K562 (cell line): ENCODE data around the gene NUP43. TPM values are rescaled to one million over a fixed set of nuclear protein-coding genes. Genes with fewer than 3 reads are reported as not detected.
A peak's percentile ranks its signal among the peaks of the same experiment; 100 is the strongest.

Experiments
- BDP1 ChIP-seq: IDR thresholded peaks from 3 replicates; pipeline ENCODE4 v1.6.1; 2011; ENCODE audit not compliant: insufficient read length, insufficient read depth
- CBX2 ChIP-seq: fragments of 200-600 bp; sonication (generic); IDR thresholded peaks from one replicate; pipeline ENCODE4 v1.6.1; 2012; ENCODE audit warnings: mild to moderate bottlenecking, low read length, inconsistent platforms; ENCODE audit not compliant: insufficient read depth, poor library complexity, severe bottlenecking
- CEBPB ChIP-seq: fragments of 450-650 bp; IDR thresholded peaks from 2 replicates; pipeline ENCODE4 v1.6.1; 2016; ENCODE audit warnings: missing genetic modification characterization, missing compliant biosample characterization
- CEBPG ChIP-seq, 3 experiments: fragments of 200-800 bp in 1 of 3; sonication (Bioruptor generic) in 1 of 3; sonication (generic) in 1 of 3; formaldehyde crosslinking in 1 of 3; IDR thresholded peaks in 2 of 3; conservative IDR thresholded peaks in 1 of 3; 2 replicates each; pipeline versions ENCODE4 v1.6.1 to v1.8.0; 2016 to 2022; ENCODE audit warnings: missing compliant biosample characterization in 2 of 3, missing genetic modification characterization in 2 of 3, mild to moderate bottlenecking in 1 of 3, missing genetic modification reagents in 1 of 3
- E2F4 ChIP-seq: sonication (generic); formaldehyde crosslinking; IDR thresholded peaks from 2 replicates; pipeline ENCODE4 v1.8.0; 2022; ENCODE audit warnings: mild to moderate bottlenecking, low read depth, missing genetic modification reagents
- ELK3 ChIP-seq: fragments of 450-650 bp; formaldehyde crosslinking; IDR thresholded peaks from 2 replicates; pipeline ENCODE4 v1.4.0; 2020; ENCODE audit warnings: mild to moderate bottlenecking
- EP400 ChIP-seq: fragments of 450-650 bp; IDR thresholded peaks from 2 replicates; pipeline ENCODE4 v1.6.1; 2017; ENCODE audit warnings: antibody characterized with exemption, mild to moderate bottlenecking, moderate library complexity
- HMG20B ChIP-seq: fragments of 250-450 bp; sonication (Bioruptor Pico); IDR thresholded peaks from 2 replicates; pipeline ENCODE4 v1.5.0; 2021; ENCODE audit warnings: mild to moderate bottlenecking
- MEIS2 ChIP-seq: fragments of 450-650 bp; IDR thresholded peaks from 2 replicates; pipeline ENCODE4 v1.6.1; 2014; ENCODE audit warnings: mild to moderate bottlenecking; ENCODE audit not compliant: partially characterized antibody
- MTA2 ChIP-seq: fragments of 450-650 bp; IDR thresholded peaks from 2 replicates; pipeline ENCODE4 v1.6.1; 2016; ENCODE audit warnings: low read depth
- NFE2 ChIP-seq: IDR thresholded peaks from 2 replicates; pipeline ENCODE4 v1.6.1; 2014; ENCODE audit warnings: antibody characterized with exemption, low read depth
- POLR2B ChIP-seq: fragments of 450-650 bp; IDR thresholded peaks from 2 replicates; pipeline ENCODE4 v1.6.1; 2018; ENCODE audit warnings: low read depth; ENCODE audit not compliant: partially characterized antibody
- POLR2G ChIP-seq: fragments of 200-400 bp; formaldehyde crosslinking; IDR thresholded peaks from 2 replicates; pipeline ENCODE4 v1.6.1; 2017; ENCODE audit warnings: low read depth, mild to moderate bottlenecking, antibody characterized with exemption, low read length, moderate library complexity
- RB1 ChIP-seq: fragments of 450-650 bp; IDR thresholded peaks from 2 replicates; pipeline ENCODE4 v1.6.1; 2017; ENCODE audit warnings: low read depth, mild to moderate bottlenecking
- RCOR1 ChIP-seq, 2 experiments: IDR thresholded peaks; 2 replicates each; pipeline ENCODE4 v1.6.1; 2012; ENCODE audit warnings: low read depth in 2 of 2, low read length in 2 of 2, borderline replicate concordance in 1 of 2, improper control_type of control experiment in 1 of 2
- SMAD4 ChIP-seq: fragments of 250-450 bp; sonication (Bioruptor Pico); conservative IDR thresholded peaks from 2 replicates; pipeline ENCODE4 v1.8.0; 2021; ENCODE audit warnings: inconsistent platforms, mild to moderate bottlenecking, moderate library complexity
- TEAD1 ChIP-seq, 2 experiments: fragments of 450-650 bp in 1 of 2; sonication (generic) in 1 of 2; formaldehyde crosslinking; IDR thresholded peaks; 2 replicates each; pipeline versions ENCODE4 v1.4.0 to v1.8.0; 2020 to 2022; ENCODE audit warnings: mild to moderate bottlenecking in 2 of 2, missing genetic modification reagents in 1 of 2
- YY1 ChIP-seq, 3 experiments: IDR thresholded peaks; 2 replicates each; pipeline ENCODE4 v1.6.1; 2011; ENCODE audit warnings: low read length in 2 of 3, mild to moderate bottlenecking in 2 of 3, moderate library complexity in 2 of 3, borderline replicate concordance in 1 of 3, control low read depth in 1 of 3, low read depth in 1 of 3; ENCODE audit not compliant: insufficient read depth in 3 of 3, insufficient replicate concordance in 2 of 3, control insufficient read depth in 1 of 3, insufficient read length in 1 of 3; ENCODE audit errors: extremely low read depth in 1 of 3
- ZBTB5 ChIP-seq: fragments of 450-650 bp; IDR thresholded peaks from 2 replicates; pipeline ENCODE4 v1.6.1; 2017; ENCODE audit warnings: antibody characterized with exemption
- ZBTB9 ChIP-seq: fragments of 450-650 bp; formaldehyde crosslinking; IDR thresholded peaks from 2 replicates; pipeline ENCODE4 v1.4.0; 2020; ENCODE audit warnings: mild to moderate bottlenecking, moderate library complexity
- ZNF143 ChIP-seq: sonication (generic); formaldehyde crosslinking; IDR thresholded peaks from 2 replicates; pipeline ENCODE4 v1.9.0; 2022; ENCODE audit warnings: mild to moderate bottlenecking, missing genetic modification reagents
- ZNF197 ChIP-seq: fragments of 200-800 bp; sonication (Bioruptor generic); IDR thresholded peaks from 2 replicates; pipeline ENCODE4 v1.6.1; 2016; ENCODE audit warnings: low read depth, missing genetic modification characterization, missing compliant biosample characterization
- polyA plus RNA-seq, 8 experiments: library from polyadenylated mRNA; depleted of rRNA in 4 of 8; stranded (reverse) in 5 of 8; unstranded in 3 of 8; fragments of >200 nt; fragmentation: Nextera tagmentation in 2 of 8; fragmentation: Illumina TruSeq in 1 of 8; extraction: Ambion mirVana in 2 of 8; extraction: Trizol in 1 of 8; gene quantifications; 2 replicates each; pipeline versions ENCODE4 v1.2.1 to v1.2.3, GENCODE V29; 2011 to 2014; ENCODE audit warnings: inconsistent platforms in 1 of 8, missing spikeins in 1 of 8
- total RNA-seq, 7 experiments: library from RNA; depleted of rRNA in 6 of 7; stranded (reverse); fragments of >200 nt in 6 of 7; fragmentation: Illumina TruSeq in 2 of 7; extraction: Trizol in 2 of 7; gene quantifications; 2 replicates each; pipeline versions ENCODE4 v1.2.1 to v1.2.3, GENCODE V29; 2011 to 2021; ENCODE audit warnings: low replicate concordance in 1 of 7

The NUP43 gene
- total and polyA plus RNA-seq, 9 of the 15 experiments (the other 6 are each of a cell fraction or from before 2014, with no cell fraction given): 28.9 to 136 (median 67.4) TPM

- TF ChIP-seq CEBPG (CRISPR knock-in tag; IDR thresholded peaks at IDR 0.05): 0 out of 2 replicates have a peak, but pooled peaks have one; percentile 18
- TF ChIP-seq CEBPG (tag; conservative IDR thresholded peaks at IDR 0.05 in 1 of 2, IDR thresholded peaks at IDR 0.05 in 1 of 2): no peak
- TF ChIP-seq E2F4 (CRISPR knock-in tag): no peak; the same call in 1 of the 2 replicates
- no peak for TF ChIP-seq CBX2
- no peak for TF ChIP-seq ELK3 (CRISPR knock-in tag)
- no peak for TF ChIP-seq BDP1
- TF ChIP-seq MTA2: no peak
- peak; percentile 30; the same call in 1 of the 2 replicates for TF ChIP-seq ZBTB9 (CRISPR knock-in tag)
- TF ChIP-seq RB1: no peak; the same call in 1 of the 2 replicates
- TF ChIP-seq ZNF197 (CRISPR knock-in tag): no peak
- TF ChIP-seq TEAD1 (CRISPR knock-in tag; IDR thresholded peaks at IDR 0.05): peak in 1 of 2 experiments; percentile 36; a peak in 2 of 4 replicates
- TF ChIP-seq CEBPB (tag): no peak
- TF ChIP-seq RCOR1 (IDR thresholded peaks at IDR 0.05; ENCODE audit: borderline replicate concordance in 1 of 2, low read depth in 2 of 2, low read length in 2 of 2): peak; percentile 82 to 97; a peak in 3 of 4 replicates
- no peak for TF ChIP-seq NFE2
- no peak for TF ChIP-seq POLR2G
- TF ChIP-seq HMG20B: no peak
- peak; percentile 34 for TF ChIP-seq MEIS2
- TF ChIP-seq POLR2B: no peak
- TF ChIP-seq EP400: no peak
- peak in 1 of 3 experiments; percentile 62 for TF ChIP-seq YY1 (IDR thresholded peaks at IDR 0.05; ENCODE audit: borderline replicate concordance in 1 of 3, control insufficient read depth in 1 of 3, extremely low read depth in 1 of 3, insufficient read depth in 3 of 3, insufficient read length in 1 of 3, insufficient replicate concordance in 2 of 3, low read depth in 1 of 3, low read length in 2 of 3)
- TF ChIP-seq ZNF143 (CRISPR knock-in tag): no peak
- TF ChIP-seq SMAD4 (CRISPR knock-in tag): no peak
- peak; percentile 95 for TF ChIP-seq ZBTB5
Measured at GRCh38 chr6:149750136-149750609, 3.8 kb upstream of the NUP43 start (continued).
